KOPT-K1 (cell line): Measurements from ENCODE around the gene CELF3.
"Not testable (repeated sequence)": the region's sequence is repeated elsewhere in the genome, so short reads cannot be mapped to it uniquely, and the experiment has no call there.

Experiments
- H3K27ac ChIP-seq: fragments of 200-600 bp; sonication (generic); 2 replicates; pipeline ENCODE4 v1.5.1; 2016; ENCODE audit warnings: antibody characterized with exemption, mild to moderate bottlenecking, low read depth, low read length; ENCODE audit not compliant: poor library complexity, severe bottlenecking
- H3K36me3 ChIP-seq: fragments of 200-600 bp; sonication (generic); 2 replicates; pipeline ENCODE4 v1.5.1; 2017; ENCODE audit warnings: antibody characterized with exemption, mild to moderate bottlenecking, low read length, moderate library complexity; ENCODE audit not compliant: insufficient read depth
- H3K9me3 ChIP-seq: fragments of 200-600 bp; sonication (generic); 2 replicates; pipeline ENCODE4 v1.5.1; 2017; ENCODE audit warnings: antibody characterized with exemption, low read length, mild to moderate bottlenecking; ENCODE audit not compliant: insufficient read depth, poor library complexity, severe bottlenecking

Gene CELF3

DNA sequence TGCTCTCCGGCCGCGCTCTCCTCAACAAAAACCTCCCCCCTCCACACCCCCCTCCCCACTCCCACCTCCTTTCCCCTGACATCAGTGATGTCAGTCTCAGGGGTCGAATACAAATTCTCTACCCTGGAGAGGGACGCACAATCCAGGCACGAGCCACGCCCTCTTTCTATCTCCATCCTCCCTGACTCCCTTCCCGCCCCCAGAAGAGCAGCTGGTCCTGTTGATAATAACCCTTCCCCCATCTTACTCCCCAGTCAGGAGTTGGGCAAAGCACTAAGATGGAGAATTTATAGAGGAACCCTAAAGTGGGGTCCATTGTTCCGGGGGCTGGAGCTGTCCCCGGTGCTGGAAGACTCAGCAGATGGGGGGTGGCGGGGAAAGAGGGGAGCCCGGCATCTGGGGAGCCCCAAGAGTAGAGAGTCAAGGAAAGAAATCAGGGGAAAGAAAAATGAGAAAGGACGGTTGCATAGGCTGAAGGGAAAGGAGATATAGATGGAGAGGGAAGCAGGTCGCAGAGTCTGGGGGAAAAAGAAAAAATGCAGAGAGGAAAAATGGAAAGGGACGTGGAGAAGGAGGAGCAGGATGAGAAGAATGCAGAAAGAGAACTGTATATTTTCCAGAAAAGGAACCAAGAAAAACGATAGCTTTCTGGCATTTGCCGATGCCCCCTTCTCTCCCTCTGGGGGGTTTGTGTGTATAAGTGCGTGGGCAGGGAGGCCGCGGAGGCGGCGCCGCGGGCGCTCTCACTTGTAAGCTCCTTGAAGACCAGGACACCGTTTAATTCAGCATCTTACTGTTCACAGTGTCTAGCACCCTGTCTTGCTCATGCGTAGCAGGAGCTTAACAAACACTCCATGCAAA, at the start of gene CELF3:
Gene CELF3 (minus strand): TSS at position 33 of the 861 bp plus-strand sequence. CDS start 783 bp downstream, outside the sequence.
- Histone ChIP-seq H3K27ac (no peak within 1 kb of the TSS), H3K36me3 (no peaks in the 10 kb centered on the region), H3K9me3 (no peaks in the 10 kb centered on the region)

DNA sequence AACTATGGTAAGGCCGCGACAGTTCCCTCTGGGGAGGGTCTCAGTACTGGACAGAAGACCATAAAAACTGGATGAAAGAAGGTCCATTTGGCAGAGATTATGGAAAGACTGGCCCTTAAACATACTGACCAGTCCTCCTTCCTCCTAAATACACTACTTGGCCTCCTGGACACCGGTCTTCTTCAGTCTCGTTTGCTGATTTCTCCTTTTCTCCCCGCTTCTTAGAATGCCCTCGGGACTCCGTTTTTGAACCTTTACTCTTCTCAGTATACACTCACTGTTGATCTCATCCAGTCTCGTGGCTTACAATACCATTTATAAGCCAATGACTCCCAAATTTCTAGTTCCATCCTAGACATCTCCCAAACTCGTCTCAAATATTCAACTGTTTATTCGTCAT, 47.4 kb upstream of the CELF3 start:
- Histone ChIP-seq H3K36me3 (peaks cover 30% of the 10 kb centered on the region), H3K27ac (peak overlapping the region; percentile 71), H3K9me3 (no peaks in the 10 kb centered on the region)

DNA sequence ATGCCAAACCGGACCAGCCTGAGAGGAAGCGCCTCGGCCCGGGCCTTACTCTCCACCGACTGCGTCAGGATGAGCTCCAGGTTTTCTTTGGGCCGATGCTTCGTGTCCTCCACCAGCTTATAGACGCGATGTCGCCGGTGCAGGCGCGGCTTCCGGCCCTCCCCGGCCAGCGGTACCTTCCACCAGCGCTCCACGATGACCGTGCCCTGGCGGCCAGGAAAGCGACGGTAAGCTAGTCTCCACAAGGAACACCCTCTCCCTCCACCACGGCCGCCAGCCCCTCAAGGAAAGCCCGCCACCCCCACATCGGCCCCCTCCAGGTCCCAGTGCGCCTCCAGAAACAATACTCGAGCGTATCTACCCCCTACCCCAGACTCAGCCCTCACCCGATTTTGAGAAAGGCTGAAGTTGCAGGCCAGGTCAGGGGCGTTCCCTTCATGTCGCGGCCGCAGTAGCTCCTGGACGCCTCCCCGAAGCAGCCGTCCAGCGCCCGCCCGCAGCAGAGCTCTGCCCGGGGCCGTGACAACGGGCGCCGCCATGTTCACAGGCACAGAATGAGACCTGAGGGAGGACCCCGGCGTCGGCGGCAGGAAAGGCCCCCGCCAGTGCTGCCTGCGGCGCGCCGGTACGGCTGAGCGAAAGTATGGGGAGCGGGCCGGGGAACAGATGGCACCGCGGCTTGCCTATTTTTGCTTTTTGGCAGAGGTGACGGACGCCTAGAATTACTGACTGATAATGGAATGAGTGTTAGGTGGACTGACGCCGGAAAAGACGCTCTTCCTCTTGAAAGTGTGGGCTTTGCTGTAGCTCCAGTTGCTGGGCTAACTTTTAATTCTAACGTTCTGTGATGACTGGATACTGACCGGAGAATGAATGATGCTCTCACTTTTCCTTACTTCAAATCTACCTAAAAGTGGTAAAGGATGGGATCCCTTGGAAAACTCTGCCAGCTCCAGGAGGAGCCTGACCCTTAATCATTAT, 46.6 kb upstream of the CELF3 start, which contains the start of gene MRPL9:
Gene MRPL9 (minus strand): TSS at position 556 of the 981 bp plus-strand sequence. CDS start 17 bp downstream, at position 539.
- Histone ChIP-seq H3K36me3 (peaks cover 37% of the 10 kb centered on the region), H3K27ac (peak within 1 kb of the TSS; percentile 71), H3K9me3 (no peaks in the 10 kb centered on the region)

DNA sequence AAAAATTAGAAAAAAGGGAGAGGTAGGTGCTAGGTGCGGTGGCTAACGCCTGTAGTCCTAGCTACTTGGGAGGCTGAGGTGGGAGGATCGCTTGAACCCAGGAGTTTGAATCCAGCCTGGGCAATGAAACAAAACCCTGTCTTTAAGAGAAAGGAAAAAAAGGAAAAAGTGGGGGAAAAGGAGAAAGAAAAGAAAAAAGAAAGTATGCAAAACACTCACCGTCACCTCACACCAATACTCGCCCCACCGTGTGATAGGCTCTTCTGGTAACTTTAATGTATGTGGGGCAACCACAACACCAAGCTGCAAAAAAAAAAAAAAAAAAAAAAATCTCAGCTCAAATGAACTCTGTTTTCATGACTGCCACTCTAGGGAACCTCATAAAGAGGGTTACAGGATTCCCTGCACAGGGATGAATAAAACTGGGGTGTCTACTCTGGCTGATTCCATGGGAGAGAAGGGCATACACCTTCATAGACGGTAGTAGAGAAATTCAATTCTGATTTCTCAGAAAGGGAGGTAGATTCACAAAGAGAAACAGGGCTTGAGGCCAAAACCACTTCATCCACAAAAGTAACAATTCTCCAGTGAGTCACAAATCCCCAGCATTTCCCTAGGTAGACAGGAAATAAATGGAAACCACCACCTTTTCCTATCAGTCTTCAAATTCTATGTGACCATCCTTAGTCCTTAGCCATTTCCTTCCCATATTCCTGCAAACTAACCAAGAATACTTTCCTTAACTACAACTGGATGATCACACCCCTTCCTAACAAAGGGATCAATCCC, 44.2 kb upstream of the CELF3 start:
- Histone ChIP-seq H3K27ac (no peak overlapping the region), H3K36me3 (peaks cover 44% of the 10 kb centered on the region), H3K9me3 (no peaks in the 10 kb centered on the region)

DNA sequence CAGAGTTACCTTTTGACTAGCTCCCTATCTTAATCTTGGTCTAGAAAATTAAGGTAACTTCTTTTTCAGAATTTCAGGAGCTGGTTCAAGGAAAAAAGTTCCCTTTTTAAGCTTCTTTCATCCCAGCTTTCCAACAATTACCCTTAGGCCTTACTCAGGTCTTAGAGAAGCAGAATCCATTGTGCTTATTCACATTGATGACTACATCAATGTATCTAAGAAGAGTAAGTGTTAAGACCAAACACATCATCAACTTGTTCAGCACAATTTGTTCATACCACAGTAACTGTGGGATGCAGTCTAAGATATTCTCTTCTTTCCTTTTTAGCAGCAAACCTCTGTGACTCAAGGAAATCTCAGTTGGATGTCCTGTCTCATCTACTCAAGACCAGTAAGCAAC, 42.6 kb upstream of the CELF3 start:
- no peaks in the 10 kb centered on the region for H3K9me3 ChIP-seq

DNA sequence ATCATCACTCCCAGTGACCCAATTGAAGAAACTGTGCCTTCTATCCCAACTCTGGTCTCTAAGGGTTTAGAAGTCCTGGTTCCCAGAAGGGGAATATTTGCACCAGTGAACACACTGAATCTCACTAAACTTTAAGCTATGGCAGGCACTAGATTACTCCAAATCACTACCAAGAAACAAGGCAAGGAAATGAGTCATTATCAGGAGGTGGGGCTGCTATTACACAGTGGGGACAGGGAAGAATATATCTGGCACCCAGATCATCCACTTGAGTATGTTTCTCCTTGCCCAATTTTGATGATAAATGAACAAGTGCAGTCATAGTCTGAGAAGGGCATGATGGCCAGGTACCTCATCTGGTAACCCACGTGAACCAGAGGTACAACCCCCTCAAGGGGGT, 39.7 kb upstream of the CELF3 start:
- no peaks in the 10 kb centered on the region for H3K9me3 ChIP-seq
- H3K36me3 ChIP-seq = peaks cover 37% of the 10 kb centered on the region
- H3K27ac ChIP-seq = no peak overlapping the region

More for the DNA sequence above, 42.6 kb upstream of the CELF3 start:
- no peak overlapping the region for H3K27ac ChIP-seq
- peaks cover 44% of the 10 kb centered on the region for H3K36me3 ChIP-seq

DNA sequence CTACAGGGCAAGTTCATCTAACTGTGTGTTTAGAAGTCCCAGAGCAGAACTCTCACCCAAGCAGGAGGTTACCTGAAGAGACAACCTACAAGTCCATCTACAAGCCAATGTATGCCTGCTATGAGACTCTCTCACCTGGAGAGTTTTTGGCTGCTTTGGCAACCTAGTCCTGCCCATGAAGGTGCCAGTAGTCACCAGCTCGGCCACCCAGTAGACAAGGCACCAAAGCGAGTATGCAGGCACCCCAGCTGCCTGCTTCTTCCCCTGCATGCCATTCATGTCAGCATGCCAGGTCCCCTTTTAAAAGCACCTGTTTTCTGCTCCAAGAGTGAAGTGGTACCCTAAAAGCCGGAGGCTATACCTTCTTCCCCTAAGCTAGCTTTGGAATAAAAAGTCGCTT, 24.9 kb upstream of the CELF3 start:
- Histone ChIP-seq H3K36me3 (no peaks in the 10 kb centered on the region), H3K9me3 (peaks cover 19% of the 10 kb centered on the region), H3K27ac (no peak overlapping the region)

DNA sequence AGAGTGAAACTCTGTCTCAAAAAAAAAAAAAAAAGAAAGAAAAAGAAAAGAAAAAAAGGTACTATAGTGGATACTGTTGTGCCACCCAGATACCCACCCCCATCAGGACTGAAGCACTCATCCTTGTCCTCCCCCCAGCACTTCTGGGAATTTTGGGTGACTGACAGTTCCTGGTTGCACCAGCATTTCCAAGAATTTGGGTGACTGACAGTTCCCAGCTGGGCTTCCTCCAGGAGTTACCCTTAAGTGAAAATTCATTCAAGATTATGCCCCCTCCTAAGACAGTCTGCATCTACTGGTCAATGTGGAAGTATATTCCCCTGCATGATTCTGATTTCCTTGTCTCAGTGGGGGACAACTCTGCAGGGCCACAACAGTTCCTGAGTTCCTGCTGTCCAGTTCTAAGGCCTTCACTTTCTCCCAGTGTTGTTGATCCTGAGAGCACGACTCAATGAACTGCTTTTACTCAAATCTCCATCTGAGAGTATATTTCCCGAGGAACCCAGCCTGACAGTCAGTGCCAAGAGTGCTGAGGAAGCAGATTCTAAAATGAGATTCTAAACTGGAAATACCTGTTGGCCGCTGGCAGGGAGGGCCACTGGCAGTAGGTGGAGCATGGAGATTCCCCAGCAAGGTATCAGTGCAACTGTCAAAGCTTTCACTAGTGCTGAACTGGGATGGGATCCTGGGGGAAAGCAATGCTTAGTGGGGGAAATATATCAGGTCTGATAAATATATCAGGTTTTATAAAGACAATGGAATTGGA, 23.2 kb upstream of the CELF3 start:
- Histone ChIP-seq H3K36me3 (no peaks in the 10 kb centered on the region), H3K27ac (no peak overlapping the region), H3K9me3 (peaks cover 19% of the 10 kb centered on the region)

DNA sequence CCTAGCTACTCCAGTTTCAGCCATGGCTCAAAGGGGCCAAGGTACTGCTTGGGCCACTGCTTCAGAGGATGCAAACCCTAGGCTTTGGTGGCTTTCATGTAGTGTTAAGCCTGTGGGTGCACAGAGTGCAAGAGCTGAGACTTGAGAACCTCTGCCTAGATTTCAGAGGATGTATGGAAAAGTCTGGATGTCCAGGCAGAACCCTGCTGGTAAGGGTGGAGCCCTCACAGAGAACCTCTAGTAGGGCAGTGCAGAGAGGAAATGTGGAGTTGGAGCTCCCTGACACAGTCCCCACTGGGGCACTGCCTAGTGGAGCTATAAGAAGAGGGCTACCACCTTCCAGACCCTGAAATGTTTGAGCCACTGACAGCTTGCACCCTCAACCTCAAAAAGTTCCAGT, 20.9 kb upstream of the CELF3 start:
- peaks cover 19% of the 10 kb centered on the region for H3K9me3 ChIP-seq
- no peaks in the 10 kb centered on the region for H3K36me3 ChIP-seq
- no peak overlapping the region for H3K27ac ChIP-seq

DNA sequence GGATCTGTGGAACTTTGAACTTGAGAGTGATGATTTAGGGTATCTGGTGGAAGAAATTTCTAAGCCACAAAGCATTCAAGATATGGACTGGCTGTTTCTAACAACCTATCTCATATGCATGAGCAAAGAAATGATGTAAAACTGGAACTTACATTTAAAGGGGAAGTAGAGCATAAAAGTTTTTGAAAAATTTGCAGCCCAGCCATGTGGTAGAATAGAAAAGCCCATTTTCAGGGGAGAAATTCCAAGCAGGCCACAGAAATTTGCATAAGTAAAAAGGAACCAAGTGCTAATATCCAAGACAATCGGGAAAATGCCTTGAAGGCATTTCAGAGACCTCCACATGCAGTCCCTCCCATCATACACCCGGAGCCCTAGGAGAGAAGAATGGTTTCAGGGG, 20.4 kb upstream of the CELF3 start:
- H3K36me3 ChIP-seq = no peaks in the 10 kb centered on the region
- H3K9me3 ChIP-seq = peaks cover 19% of the 10 kb centered on the region
- H3K27ac ChIP-seq = no peak overlapping the region

DNA sequence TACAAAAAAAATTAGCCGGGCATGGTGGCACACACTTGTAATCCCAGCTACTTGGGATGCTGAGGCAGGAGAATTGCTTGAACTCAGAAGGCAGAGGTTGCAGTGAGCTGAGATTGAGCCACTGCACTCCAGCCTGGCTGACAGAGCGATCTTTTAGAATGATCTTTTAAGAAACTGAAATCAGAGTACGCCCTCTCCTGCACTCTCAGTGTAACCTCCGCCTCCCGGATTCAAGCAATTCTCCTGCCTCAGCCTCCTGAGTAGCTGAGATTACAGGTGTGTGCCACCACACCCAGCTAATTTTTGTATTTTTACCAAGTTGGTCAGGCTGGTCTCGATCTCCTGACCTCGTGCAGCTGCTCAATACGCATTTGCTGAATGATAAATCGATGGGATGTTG, 17.4 kb upstream of the CELF3 start:
- peaks cover 19% of the 10 kb centered on the region for H3K9me3 ChIP-seq
- H3K36me3 ChIP-seq, H3K27ac ChIP-seq: not testable (repeated sequence)

DNA sequence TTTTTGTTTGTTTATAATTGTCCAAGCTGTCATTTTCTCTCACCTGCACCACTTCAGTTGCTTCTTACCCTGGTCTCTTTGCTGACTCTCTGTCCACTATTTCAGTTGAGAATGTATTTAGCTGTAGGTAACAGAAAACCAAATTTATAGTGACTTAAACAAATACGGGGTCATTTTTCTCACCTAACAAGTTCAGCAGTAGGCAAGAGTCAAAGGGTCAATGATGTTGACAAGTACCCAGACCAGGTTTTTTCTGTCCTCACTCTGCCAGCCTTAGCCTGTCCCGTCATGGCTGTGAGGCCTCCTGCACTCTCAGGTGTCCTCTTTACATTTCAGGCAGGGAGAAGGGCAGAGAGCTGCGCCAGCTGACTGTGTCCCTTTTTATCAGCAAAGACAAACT, 16.5 kb upstream of the CELF3 start:
- no peak overlapping the region for H3K27ac ChIP-seq
- peaks cover 16% of the 10 kb centered on the region for H3K9me3 ChIP-seq
- H3K36me3 ChIP-seq = no peaks in the 10 kb centered on the region

DNA sequence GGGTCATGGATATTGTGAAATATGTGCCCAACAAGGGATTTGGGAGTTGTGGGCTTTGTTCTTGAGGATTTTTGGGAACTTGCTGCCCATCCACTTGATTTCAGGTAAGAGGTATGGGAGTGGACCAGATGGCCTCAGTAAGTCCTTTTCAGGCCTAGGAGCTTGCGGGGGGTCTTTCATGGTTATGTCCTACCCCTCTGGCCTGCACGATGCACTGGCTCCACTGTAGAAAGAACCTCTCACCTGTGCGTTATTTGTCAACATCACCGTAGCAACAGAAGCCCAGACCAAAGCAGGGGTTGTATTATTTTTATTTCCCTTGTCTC, 13.3 kb upstream of the CELF3 start:
- Histone ChIP-seq H3K36me3 (no peaks in the 10 kb centered on the region), H3K27ac (no peak overlapping the region), H3K9me3 (no peaks in the 10 kb centered on the region)
